Stomach (tissue), 4 donors: ENCODE results near the gene UBR4.

Source experiments
- CTCF ChIP-seq, 7 experiments: fragments of 450-650 bp in 4 of 7; fragments of 200-600 bp in 3 of 7; sonication (generic) in 3 of 7; IDR thresholded peaks; one replicate each; pipeline ENCODE4 v1.5.1; 2016 to 2019; ENCODE audit warnings: antibody characterized with exemption in 7 of 7, control low read depth in 2 of 7, mild to moderate bottlenecking in 1 of 7
- POLR2A ChIP-seq, 4 donors: fragments of 450-650 bp; IDR thresholded peaks; one replicate each; pipeline ENCODE4 v1.6.1; 2016; ENCODE audit warnings: antibody characterized with exemption in 4 of 4, control low read depth in 2 of 4, mild to moderate bottlenecking in 1 of 4, moderate library complexity in 1 of 4

- TF ChIP-seq CTCF (IDR thresholded peaks at IDR 0.05) (no peak), POLR2A (IDR thresholded peaks at IDR 0.05) (no peak)
Observed at GRCh38 chr1:19065526-19066247, 144.4 kb downstream of the UBR4 start.
